Dedifferentiated amniotic fluid mesenchymal stem cell (primary cell): ENCODE results near the gene BAIAP2.

Experiments
- DNase-seq: peaks from one replicate; pipeline ENCODE4 v3.0.0-alpha.2; 2016; ENCODE audit errors: extremely low spot score

Gene BAIAP2

GRCh38 chr17:81037798-81038733 lies 3.1 kb downstream of the BAIAP2 start:
- no peak for DNase-seq

GRCh38 chr17:81039096-81039495 lies 4.1 kb downstream of the BAIAP2 start:
- DNase-seq: no peak

- peak; percentile 26 for DNase-seq
These were observed 5.2 kb downstream of the BAIAP2 start for GRCh38 chr17:81039854-81040758.

- no peak for DNase-seq
These were observed 5.9 kb downstream of the BAIAP2 start for GRCh38 chr17:81040791-81041337.

- no peak for DNase-seq
These were observed 7.7 kb downstream of the BAIAP2 start for GRCh38 chr17:81042606-81043005.

- DNase-seq: no peak
These were observed 8.4 kb downstream of the BAIAP2 start for GRCh38 chr17:81043319-81043724.

GRCh38 chr17:81043725-81044427 lies 8.9 kb downstream of the BAIAP2 start:
- DNase-seq: no peak

GRCh38 chr17:81044428-81044763 lies 9.4 kb downstream of the BAIAP2 start:
- no peak for DNase-seq

GRCh38 chr17:81044764-81045589 lies 10.0 kb downstream of the BAIAP2 start:
- DNase-seq: no peak

- no peak for DNase-seq
These were observed 10.7 kb downstream of the BAIAP2 start for GRCh38 chr17:81045590-81046095.

GRCh38 chr17:81046132-81046769 lies 11.3 kb downstream of the BAIAP2 start:
- DNase-seq: no peak

- no peak for DNase-seq
These were observed 11.9 kb downstream of the BAIAP2 start for GRCh38 chr17:81046770-81047359.

- DNase-seq: no peak
These were observed 13.9 kb downstream of the BAIAP2 start for GRCh38 chr17:81048827-81049371.

- no peak for DNase-seq
These were observed 14.5 kb downstream of the BAIAP2 start for GRCh38 chr17:81049372-81049911.

GRCh38 chr17:81049973-81050551 lies 15.1 kb downstream of the BAIAP2 start:
- DNase-seq: no peak

- DNase-seq: no peak
These were observed 16.0 kb downstream of the BAIAP2 start for GRCh38 chr17:81050645-81051625.

GRCh38 chr17:81052199-81052997 lies 17.4 kb downstream of the BAIAP2 start:
- DNase-seq: no peak
